ENCODE measurements around the gene MGMT. TPM values are rescaled to one million over a fixed set of nuclear protein-coding genes. Genes with fewer than 3 reads are reported as not detected.

Gene MGMT
- total RNA-seq, 1 experiment from 2014 or later = 21.2 TPM

DNA sequence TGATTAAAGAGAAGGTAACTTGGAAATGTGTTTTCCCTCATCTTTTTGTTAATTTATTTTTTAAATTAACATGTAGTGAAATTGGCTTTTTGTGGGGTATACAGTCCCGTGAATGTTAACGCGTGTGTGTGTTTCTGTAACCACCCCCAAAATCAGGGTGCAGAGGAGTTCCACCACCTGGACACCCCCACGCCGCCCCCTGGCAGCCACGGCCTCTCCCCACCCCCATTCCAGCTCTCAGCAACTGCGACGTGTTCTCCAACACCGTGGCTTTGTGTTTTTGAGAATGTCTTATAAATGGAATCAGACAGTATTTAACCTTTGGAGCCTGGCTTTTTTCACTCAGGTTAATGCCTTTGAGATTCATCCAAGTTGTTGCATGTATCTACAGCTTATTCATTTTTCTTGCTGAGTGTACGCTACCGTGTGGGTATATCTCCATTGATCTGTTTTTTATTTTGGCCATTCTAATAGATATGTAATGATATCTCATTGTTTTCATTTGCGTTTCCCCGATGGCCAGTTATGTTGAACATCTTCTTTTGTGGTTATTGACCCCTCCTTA is 278.2 kb downstream of the MGMT start:
- no peaks in the 10 kb centered on the region for H3K79me2 ChIP-seq (ENCODE audit: low read depth)
- H3K9me2 ChIP-seq (ENCODE audit: insufficient read depth) = no peaks in the 10 kb centered on the region
- no peak overlapping the region for H3K27ac ChIP-seq
- no peaks in the 10 kb centered on the region for H3F3A ChIP-seq (ENCODE audit: insufficient read depth, low read depth)
- ChIA-PET POLR2A (ENCODE audit: unreplicated experiment) (no interaction called here), CTCF (no interaction called here)
- no peak for DNase-seq
- H4K20me1 ChIP-seq (ENCODE audit: insufficient read depth) = no peaks in the 10 kb centered on the region
- no peak overlapping the region for H2AFZ ChIP-seq
- H3K36me3 ChIP-seq (ENCODE audit: low read depth) = no peaks in the 10 kb centered on the region
- H3K4me1 ChIP-seq (replicated peaks; ENCODE audit: insufficient read depth) = no peaks in the 10 kb centered on the region
- H3K27me3 ChIP-seq (ENCODE audit: insufficient read depth, low read depth) = no peaks in the 10 kb centered on the region
- H3K4me2 ChIP-seq = no peak overlapping the region
- intact Hi-C loops (cut with micrococcal nuclease; ENCODE audit: unreplicated experiment) = no loop called here
- H3K4me3 ChIP-seq = no peak overlapping the region
- no TSS peak for BruUV-seq (replicated peaks)
- TF ChIP-seq, protein P1, sequence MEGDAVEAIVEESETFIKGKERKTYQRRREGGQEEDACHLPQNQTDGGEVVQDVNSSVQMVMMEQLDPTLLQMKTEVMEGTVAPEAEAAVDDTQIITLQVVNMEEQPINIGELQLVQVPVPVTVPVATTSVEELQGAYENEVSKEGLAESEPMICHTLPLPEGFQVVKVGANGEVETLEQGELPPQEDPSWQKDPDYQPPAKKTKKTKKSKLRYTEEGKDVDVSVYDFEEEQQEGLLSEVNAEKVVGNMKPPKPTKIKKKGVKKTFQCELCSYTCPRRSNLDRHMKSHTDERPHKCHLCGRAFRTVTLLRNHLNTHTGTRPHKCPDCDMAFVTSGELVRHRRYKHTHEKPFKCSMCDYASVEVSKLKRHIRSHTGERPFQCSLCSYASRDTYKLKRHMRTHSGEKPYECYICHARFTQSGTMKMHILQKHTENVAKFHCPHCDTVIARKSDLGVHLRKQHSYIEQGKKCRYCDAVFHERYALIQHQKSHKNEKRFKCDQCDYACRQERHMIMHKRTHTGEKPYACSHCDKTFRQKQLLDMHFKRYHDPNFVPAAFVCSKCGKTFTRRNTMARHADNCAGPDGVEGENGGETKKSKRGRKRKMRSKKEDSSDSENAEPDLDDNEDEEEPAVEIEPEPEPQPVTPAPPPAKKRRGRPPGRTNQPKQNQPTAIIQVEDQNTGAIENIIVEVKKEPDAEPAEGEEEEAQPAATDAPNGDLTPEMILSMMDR (conservative IDR thresholded peaks at IDR 0.05) = no peak
- TF ChIP-seq EZH2 (IDR thresholded peaks at IDR 0.05; ENCODE audit: low read depth) = no peak
- H3K9me3 ChIP-seq (ENCODE audit: insufficient read depth, low read depth) = no peaks in the 10 kb centered on the region

DNA sequence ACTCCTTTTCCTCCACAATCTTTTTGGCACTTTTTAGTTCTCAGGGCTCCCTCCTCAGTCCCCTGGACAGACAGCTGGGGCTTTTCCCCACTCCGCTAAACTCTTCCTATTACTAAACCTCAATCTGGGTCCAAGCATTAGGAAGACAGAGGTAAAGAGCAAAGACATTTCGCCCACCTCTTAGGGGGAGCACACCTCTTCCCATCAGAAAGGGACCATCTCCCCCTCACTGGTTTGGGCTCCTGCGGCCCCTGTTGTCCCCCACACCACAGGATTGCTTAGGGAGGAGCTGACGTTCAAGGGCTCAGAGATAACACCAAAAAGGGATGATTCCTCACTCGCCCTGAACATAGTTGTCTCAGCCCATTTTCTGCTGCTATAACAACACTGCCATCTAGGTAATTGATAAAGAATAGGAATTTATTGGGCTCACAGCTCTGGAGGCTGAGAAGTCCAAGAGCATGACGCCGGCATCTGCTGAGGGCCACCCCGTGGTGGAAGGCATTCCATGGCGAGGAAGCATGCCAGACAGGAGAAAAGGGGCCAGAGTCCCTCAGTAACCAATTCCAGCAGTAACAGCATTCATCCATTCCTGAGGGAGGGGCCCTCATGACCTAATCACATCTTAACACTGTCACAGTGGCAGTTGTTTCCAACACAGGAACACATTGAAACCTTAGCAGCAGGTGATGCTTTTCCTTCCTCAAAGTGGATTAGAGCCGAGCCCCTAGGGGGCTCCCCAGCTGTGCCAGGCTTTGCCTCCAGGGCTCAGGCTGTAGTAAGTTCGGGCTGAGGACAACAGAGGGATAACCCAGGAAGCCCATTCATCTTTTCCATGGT is 287.4 kb downstream of the MGMT start:
- no peak overlapping the region for H3K4me2 ChIP-seq
- H3K27ac ChIP-seq = no peak overlapping the region
- no peaks in the 10 kb centered on the region; the same call in 1 of the 2 replicates for H3K9me2 ChIP-seq (ENCODE audit: insufficient read depth)
- intact Hi-C loops (cut with micrococcal nuclease; ENCODE audit: unreplicated experiment) = no loop called here
- ChIA-PET POLR2A (ENCODE audit: unreplicated experiment) (no interaction called here), CTCF (no interaction called here)
- no peaks in the 10 kb centered on the region for H3K4me1 ChIP-seq (replicated peaks; ENCODE audit: insufficient read depth)
- no peak for TF ChIP-seq EZH2 (IDR thresholded peaks at IDR 0.05; ENCODE audit: low read depth)
- TF ChIP-seq, protein P1 (conservative IDR thresholded peaks at IDR 0.05) = no peak
- no peaks in the 10 kb centered on the region for H3F3A ChIP-seq (ENCODE audit: insufficient read depth, low read depth)
- H3K27me3 ChIP-seq (ENCODE audit: insufficient read depth, low read depth) = no peaks in the 10 kb centered on the region
- H2AFZ ChIP-seq = no peak overlapping the region
- no peaks in the 10 kb centered on the region for H3K79me2 ChIP-seq (ENCODE audit: low read depth)
- no TSS peak for BruUV-seq (replicated peaks)
- no peak overlapping the region for H3K4me3 ChIP-seq
- no peaks in the 10 kb centered on the region for H3K36me3 ChIP-seq (ENCODE audit: low read depth)
- H3K9me3 ChIP-seq (ENCODE audit: insufficient read depth, low read depth) = no peaks in the 10 kb centered on the region
- no peak for DNase-seq
- H4K20me1 ChIP-seq (ENCODE audit: insufficient read depth) = no peaks in the 10 kb centered on the region

DNA sequence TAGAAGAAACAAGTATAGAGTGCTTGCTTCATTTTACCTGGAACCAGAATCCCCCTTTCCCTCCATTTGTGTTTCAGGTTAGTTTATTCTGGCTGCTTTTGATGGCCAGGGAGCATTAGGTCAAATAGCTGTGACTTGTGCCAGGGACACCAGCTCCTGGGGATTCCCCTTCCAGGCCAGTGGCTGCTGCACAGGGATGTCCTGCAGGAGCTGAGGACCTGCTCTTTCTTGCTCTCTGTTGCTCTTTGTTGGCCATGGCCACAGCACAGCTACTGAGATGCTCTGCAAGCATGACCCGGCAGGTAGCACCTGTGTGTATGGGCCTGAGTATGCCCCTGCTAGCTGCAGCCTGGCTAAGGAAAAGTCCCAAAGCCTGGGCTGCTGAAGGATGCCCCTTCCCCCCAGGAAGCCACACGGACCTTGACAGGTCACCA is 288.1 kb downstream of the MGMT start:
- H3K9me3 ChIP-seq (ENCODE audit: insufficient read depth, low read depth) = no peaks in the 10 kb centered on the region
- no peaks in the 10 kb centered on the region for H3K4me1 ChIP-seq (replicated peaks; ENCODE audit: insufficient read depth)
- no peak overlapping the region for H3K4me3 ChIP-seq
- ChIA-PET CTCF (no interaction called here), POLR2A (ENCODE audit: unreplicated experiment) (no interaction called here)
- no TSS peak for BruUV-seq (replicated peaks)
- no peak overlapping the region for H2AFZ ChIP-seq
- no peak for DNase-seq
- TF ChIP-seq EZH2 (IDR thresholded peaks at IDR 0.05; ENCODE audit: low read depth) = no peak
- TF ChIP-seq, protein P1 (conservative IDR thresholded peaks at IDR 0.05) = no peak
- H3K9me2 ChIP-seq (ENCODE audit: insufficient read depth) = no peaks in the 10 kb centered on the region; the same call in 1 of the 2 replicates
- no peaks in the 10 kb centered on the region for H3K79me2 ChIP-seq (ENCODE audit: low read depth)
- no peaks in the 10 kb centered on the region for H3F3A ChIP-seq (ENCODE audit: insufficient read depth, low read depth)
- H3K4me2 ChIP-seq = no peak overlapping the region
- H3K36me3 ChIP-seq (ENCODE audit: low read depth) = no peaks in the 10 kb centered on the region
- H4K20me1 ChIP-seq (ENCODE audit: insufficient read depth) = no peaks in the 10 kb centered on the region
- H3K27me3 ChIP-seq (ENCODE audit: insufficient read depth, low read depth) = no peaks in the 10 kb centered on the region
- intact Hi-C loops (cut with micrococcal nuclease; ENCODE audit: unreplicated experiment) = no loop called here
- H3K27ac ChIP-seq = no peak overlapping the region

All from PC-9 (cell line).